Activated CD4-positive, alpha-beta T cell treated with anti-CD3 and anti-CD28 coated beads, Interleukin-2, amount 50 U/mL, for 16 hours (primary cell): Measurements from ENCODE around the gene KRTAP10-9.
"Not testable (repeated sequence)": the region's sequence is repeated elsewhere in the genome, so short reads cannot be mapped to it uniquely, and the experiment has no call there.

ENCODE experiments used
- DNase-seq: peaks from one replicate; pipeline ENCODE4 v3.0.0-alpha.2; 2020

The KRTAP10-9 gene

GRCh38 chr21:44615911-44616590 lies 10.8 kb upstream of the KRTAP10-9 start:
- no peak for DNase-seq

GRCh38 chr21:44616591-44616926 lies 10.3 kb upstream of the KRTAP10-9 start:
- no peak for DNase-seq

GRCh38 chr21:44617071-44617501 lies 9.8 kb upstream of the KRTAP10-9 start:
- DNase-seq: no peak

- no peak for DNase-seq
These were observed 8.4 kb upstream of the KRTAP10-9 start for GRCh38 chr21:44618504-44618903.

GRCh38 chr21:44618909-44619308 lies 8.0 kb upstream of the KRTAP10-9 start:
- DNase-seq: peak; percentile 46

GRCh38 chr21:44619886-44620285 lies 7.0 kb upstream of the KRTAP10-9 start:
- no peak for DNase-seq

- no peak for DNase-seq
These were observed 3.3 kb upstream of the KRTAP10-9 start for GRCh38 chr21:44623575-44623974.

- DNase-seq: no peak
These were observed 1.1 kb upstream of the KRTAP10-9 start for GRCh38 chr21:44625756-44626155.

- DNase-seq: no peak
These were observed 631 bp upstream of the KRTAP10-9 start for GRCh38 chr21:44626262-44626661.

GRCh38 chr21:44627181-44627822 lies 409 bp downstream of the KRTAP10-9 start:
- not testable (repeated sequence) for DNase-seq

GRCh38 chr21:44627831-44628233 lies 939 bp downstream of the KRTAP10-9 start:
- DNase-seq: not testable (repeated sequence)

- no peak for DNase-seq
These were observed 2.0 kb downstream of the KRTAP10-9 start for GRCh38 chr21:44628707-44629391.

GRCh38 chr21:44630440-44630839 lies 3.5 kb downstream of the KRTAP10-9 start:
- DNase-seq: no peak

- DNase-seq: no peak
These were observed 5.2 kb downstream of the KRTAP10-9 start for GRCh38 chr21:44632067-44632466.

- no peak for DNase-seq
These were observed 9.5 kb downstream of the KRTAP10-9 start for GRCh38 chr21:44636209-44637017.

GRCh38 chr21:44637018-44637850 lies 10.3 kb downstream of the KRTAP10-9 start, which contains the start of gene KRTAP10-10:
KRTAP10-10 (plus strand) TSS chr21:44637356; CDS start chr21:44637418, 62 bp downstream.
- DNase-seq: no peak

- not testable (repeated sequence) for DNase-seq
These were observed 11.0 kb downstream of the KRTAP10-9 start for GRCh38 chr21:44637851-44638348.

- DNase-seq: not testable (repeated sequence)
These were observed 11.8 kb downstream of the KRTAP10-9 start for GRCh38 chr21:44638506-44639330.

- DNase-seq: no peak
These were observed 12.4 kb downstream of the KRTAP10-9 start for GRCh38 chr21:44639331-44639655.

- DNase-seq: no peak
These were observed 13.9 kb downstream of the KRTAP10-9 start for GRCh38 chr21:44640761-44641160.

GRCh38 chr21:44643741-44644310 lies 16.9 kb downstream of the KRTAP10-9 start:
- DNase-seq: no peak
